GM23338 (cell line): ENCODE data around the gene DSCAML1. TPM values are rescaled to one million over a fixed set of nuclear protein-coding genes. Genes with fewer than 3 reads are reported as not detected.

Source experiments
- ATAC-seq: fragments of 200-7000 bp; cut with Tn5 transposase; 3 replicates; pipeline ENCODE4 v1.9.1; 2020
- DNase-seq: peaks from one replicate; pipeline ENCODE4 v3.0.0-alpha.2; 2015; ENCODE audit warnings: low spot score
- H2AFZ ChIP-seq: fragments of 200-600 bp; sonication (generic); 2 replicates; pipeline ENCODE4 v1.8.0; 2016; ENCODE audit warnings: antibody characterized with exemption, mild to moderate bottlenecking, moderate library complexity
- H3F3A ChIP-seq: fragments of 200-600 bp; sonication (generic); replicated peaks from 2 replicates; pipeline ENCODE4 v1.8.0; 2017; ENCODE audit warnings: antibody characterized with exemption, mixed run types, low read depth
- H3K27ac ChIP-seq: fragments of 200-600 bp; sonication (generic); 2 replicates; pipeline ENCODE4 v1.6.1; 2016; ENCODE audit warnings: low read depth
- H3K27me3 ChIP-seq: fragments of 200-600 bp; sonication (generic); 2 replicates; pipeline ENCODE4 v1.8.0; 2016; ENCODE audit warnings: mild to moderate bottlenecking, mixed run types, moderate library complexity; ENCODE audit not compliant: insufficient read depth
- H3K36me3 ChIP-seq: fragments of 200-600 bp; sonication (generic); 2 replicates; pipeline ENCODE4 v1.8.0; 2016; ENCODE audit warnings: mild to moderate bottlenecking; ENCODE audit not compliant: insufficient read depth
- H3K4me1 ChIP-seq: fragments of 200-600 bp; sonication (generic); 2 replicates; pipeline ENCODE4 v1.8.0; 2016; ENCODE audit warnings: mild to moderate bottlenecking, moderate library complexity; ENCODE audit not compliant: insufficient read depth
- H3K4me2 ChIP-seq: fragments of 200-600 bp; sonication (generic); 2 replicates; pipeline ENCODE4 v1.7.1; 2017; ENCODE audit warnings: mixed run types
- H3K4me3 ChIP-seq: fragments of 200-600 bp; sonication (generic); 2 replicates; pipeline ENCODE4 v1.6.1; 2016; ENCODE audit warnings: mixed run types
- H3K79me2 ChIP-seq: fragments of 200-600 bp; sonication (generic); replicated peaks from 2 replicates; pipeline ENCODE4 v1.8.0; 2017; ENCODE audit warnings: mild to moderate bottlenecking; ENCODE audit not compliant: insufficient read depth
- H3K9me2 ChIP-seq: fragments of 200-600 bp; sonication (generic); 2 replicates; pipeline ENCODE4 v1.8.0; 2017; ENCODE audit not compliant: insufficient read depth
- H4K20me1 ChIP-seq: fragments of 200-600 bp; sonication (generic); replicated peaks from 2 replicates; pipeline ENCODE4 v1.8.0; 2017; ENCODE audit warnings: mild to moderate bottlenecking; ENCODE audit not compliant: insufficient read depth
- H3K27ac Mint-ChIP-seq: 2 replicates; pipeline ENCODE4 v1.8.0; 2020; ENCODE audit warnings: inconsistent platforms, mild to moderate bottlenecking, moderate library complexity, mixed read lengths
- H3K27me3 Mint-ChIP-seq: 3 replicates; pipeline ENCODE4 v1.8.0; 2022; ENCODE audit warnings: low read depth, mild to moderate bottlenecking, moderate library complexity, mixed read lengths, inconsistent platforms; ENCODE audit not compliant: insufficient read depth, poor library complexity
- H3K36me3 Mint-ChIP-seq: 3 replicates; pipeline ENCODE4 v1.8.0; 2021; ENCODE audit warnings: low read depth, mild to moderate bottlenecking, inconsistent platforms, moderate library complexity, mixed read lengths
- H3K4me1 Mint-ChIP-seq: 3 replicates; pipeline ENCODE4 v1.8.0; 2020; ENCODE audit warnings: mild to moderate bottlenecking, inconsistent platforms, mixed read lengths
- H3K4me3 Mint-ChIP-seq: 3 replicates; pipeline ENCODE4 v1.8.0; 2021; ENCODE audit warnings: moderate library complexity, mild to moderate bottlenecking, inconsistent platforms, mixed read lengths
- H3K9me3 Mint-ChIP-seq: 3 replicates; pipeline ENCODE4 v1.8.0; 2020; ENCODE audit warnings: moderate library complexity, mild to moderate bottlenecking, inconsistent platforms, mixed read lengths
- CREB1 ChIP-seq: fragments of 250-450 bp; sonication (Bioruptor Pico); IDR thresholded peaks from 2 replicates; pipeline ENCODE4 v1.5.0; 2020; ENCODE audit warnings: low read depth, mild to moderate bottlenecking, moderate library complexity
- ETS1 ChIP-seq: IDR thresholded peaks from 2 replicates; pipeline ENCODE4 v1.6.1; 2016; ENCODE audit warnings: antibody characterized with exemption
- EZH2 ChIP-seq: fragments of 200-600 bp; sonication (generic); IDR thresholded peaks from one replicate; pipeline ENCODE4 v1.8.0; 2017; ENCODE audit warnings: antibody characterized with exemption, mild to moderate bottlenecking, low read depth; ENCODE audit not compliant: unreplicated experiment
- EZH2phosphoT487 ChIP-seq: fragments of 200-600 bp; sonication (generic); IDR thresholded peaks from one replicate; pipeline ENCODE4 v1.8.1; 2018; ENCODE audit warnings: antibody characterized with exemption; ENCODE audit not compliant: unreplicated experiment
- JUNB ChIP-seq: IDR thresholded peaks from one replicate; pipeline ENCODE4 v1.6.1; 2016; ENCODE audit warnings: antibody characterized with exemption; ENCODE audit not compliant: unreplicated experiment
- STAT1 ChIP-seq: IDR thresholded peaks from one replicate; pipeline ENCODE4 v1.6.1; 2016; ENCODE audit warnings: antibody characterized with exemption; ENCODE audit not compliant: unreplicated experiment
- ZNF114 ChIP-seq: fragments of 250-450 bp; sonication (Bioruptor Pico); IDR thresholded peaks from 2 replicates; pipeline ENCODE4 v1.5.0; 2020; ENCODE audit warnings: mild to moderate bottlenecking, moderate library complexity
- ZNF331 ChIP-seq: fragments of 250-450 bp; sonication (Bioruptor Pico); IDR thresholded peaks from 2 replicates; pipeline ENCODE4 v1.5.0; 2020; ENCODE audit warnings: low read depth, mild to moderate bottlenecking, moderate library complexity
- polyA plus RNA-seq: library from polyadenylated mRNA; unstranded; fragments of >200 nt; fragmentation: Nextera tagmentation; extraction: Ambion mirVana; gene quantifications from 2 replicates; pipeline ENCODE4 v1.2.1, GENCODE V29; 2016
- total RNA-seq: library from RNA; depleted of rRNA; stranded (reverse); fragments of >200 nt; shearing (Covaris generic); gene quantifications from 2 replicates; pipeline ENCODE4 v1.2.3, GENCODE V29; 2014
- TF ChIP-seq, protein P1 (sequence below): fragments of 250-450 bp; sonication (Bioruptor Pico); IDR thresholded peaks from 2 replicates; pipeline ENCODE4 v1.5.0; 2020; ENCODE audit warnings: mild to moderate bottlenecking, moderate library complexity

Gene DSCAML1
- total and polyA plus RNA-seq, 2 experiments from 2014 or later = 0.17 TPM; not detected in 1

DNA sequence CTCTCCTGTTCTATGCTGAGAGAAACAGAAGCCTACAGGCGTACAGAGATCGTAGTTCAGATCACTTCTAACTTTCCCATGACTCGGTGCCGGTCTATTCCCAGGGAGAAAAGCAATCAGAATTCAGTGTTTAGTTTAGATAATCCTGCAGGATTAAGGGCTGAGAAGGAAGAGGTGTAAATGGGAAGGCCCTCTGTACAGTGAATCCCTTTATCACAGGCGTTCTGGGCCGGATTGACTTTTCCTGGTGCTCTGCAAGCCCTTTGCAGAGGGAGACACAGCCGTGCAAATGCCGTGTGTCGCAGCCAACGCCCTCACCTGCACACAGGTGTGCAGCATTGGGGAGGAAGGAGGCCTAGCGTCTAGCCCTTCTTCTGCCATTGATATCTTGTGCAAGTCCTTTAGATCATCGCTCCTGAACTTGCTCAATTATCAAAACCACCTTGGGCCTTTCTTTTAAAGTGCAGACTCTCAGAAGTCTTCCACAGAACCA, 90.6 kb downstream of the DSCAML1 start:
- H3K36me3 Mint-ChIP-seq = no peaks in the 10 kb centered on the region
- DNase-seq = no peak
- Histone ChIP-seq H3K4me2 (no peak overlapping the region), H3K4me3 (no peak overlapping the region), H2AFZ (no peak overlapping the region), H3K27me3 (no peaks in the 10 kb centered on the region), H3K9me2 (no peaks in the 10 kb centered on the region), H3K4me1 (peaks cover 11% of the 10 kb centered on the region; the same call in 1 of the 2 replicates), H3K27ac (no peak overlapping the region), H4K20me1 (no peaks in the 10 kb centered on the region), H3K36me3 (no peaks in the 10 kb centered on the region), H3F3A (no peaks in the 10 kb centered on the region), H3K79me2 (no peaks in the 10 kb centered on the region)
- peaks cover 13% of the 10 kb centered on the region for H3K27me3 Mint-ChIP-seq
- peaks cover 36% of the 10 kb centered on the region for H3K4me1 Mint-ChIP-seq
- no peak for TF ChIP-seq EZH2
- TF ChIP-seq ZNF114 = no peak
- TF ChIP-seq ZNF331 (CRISPR knock-in tag) = no peak
- TF ChIP-seq, protein P1, sequence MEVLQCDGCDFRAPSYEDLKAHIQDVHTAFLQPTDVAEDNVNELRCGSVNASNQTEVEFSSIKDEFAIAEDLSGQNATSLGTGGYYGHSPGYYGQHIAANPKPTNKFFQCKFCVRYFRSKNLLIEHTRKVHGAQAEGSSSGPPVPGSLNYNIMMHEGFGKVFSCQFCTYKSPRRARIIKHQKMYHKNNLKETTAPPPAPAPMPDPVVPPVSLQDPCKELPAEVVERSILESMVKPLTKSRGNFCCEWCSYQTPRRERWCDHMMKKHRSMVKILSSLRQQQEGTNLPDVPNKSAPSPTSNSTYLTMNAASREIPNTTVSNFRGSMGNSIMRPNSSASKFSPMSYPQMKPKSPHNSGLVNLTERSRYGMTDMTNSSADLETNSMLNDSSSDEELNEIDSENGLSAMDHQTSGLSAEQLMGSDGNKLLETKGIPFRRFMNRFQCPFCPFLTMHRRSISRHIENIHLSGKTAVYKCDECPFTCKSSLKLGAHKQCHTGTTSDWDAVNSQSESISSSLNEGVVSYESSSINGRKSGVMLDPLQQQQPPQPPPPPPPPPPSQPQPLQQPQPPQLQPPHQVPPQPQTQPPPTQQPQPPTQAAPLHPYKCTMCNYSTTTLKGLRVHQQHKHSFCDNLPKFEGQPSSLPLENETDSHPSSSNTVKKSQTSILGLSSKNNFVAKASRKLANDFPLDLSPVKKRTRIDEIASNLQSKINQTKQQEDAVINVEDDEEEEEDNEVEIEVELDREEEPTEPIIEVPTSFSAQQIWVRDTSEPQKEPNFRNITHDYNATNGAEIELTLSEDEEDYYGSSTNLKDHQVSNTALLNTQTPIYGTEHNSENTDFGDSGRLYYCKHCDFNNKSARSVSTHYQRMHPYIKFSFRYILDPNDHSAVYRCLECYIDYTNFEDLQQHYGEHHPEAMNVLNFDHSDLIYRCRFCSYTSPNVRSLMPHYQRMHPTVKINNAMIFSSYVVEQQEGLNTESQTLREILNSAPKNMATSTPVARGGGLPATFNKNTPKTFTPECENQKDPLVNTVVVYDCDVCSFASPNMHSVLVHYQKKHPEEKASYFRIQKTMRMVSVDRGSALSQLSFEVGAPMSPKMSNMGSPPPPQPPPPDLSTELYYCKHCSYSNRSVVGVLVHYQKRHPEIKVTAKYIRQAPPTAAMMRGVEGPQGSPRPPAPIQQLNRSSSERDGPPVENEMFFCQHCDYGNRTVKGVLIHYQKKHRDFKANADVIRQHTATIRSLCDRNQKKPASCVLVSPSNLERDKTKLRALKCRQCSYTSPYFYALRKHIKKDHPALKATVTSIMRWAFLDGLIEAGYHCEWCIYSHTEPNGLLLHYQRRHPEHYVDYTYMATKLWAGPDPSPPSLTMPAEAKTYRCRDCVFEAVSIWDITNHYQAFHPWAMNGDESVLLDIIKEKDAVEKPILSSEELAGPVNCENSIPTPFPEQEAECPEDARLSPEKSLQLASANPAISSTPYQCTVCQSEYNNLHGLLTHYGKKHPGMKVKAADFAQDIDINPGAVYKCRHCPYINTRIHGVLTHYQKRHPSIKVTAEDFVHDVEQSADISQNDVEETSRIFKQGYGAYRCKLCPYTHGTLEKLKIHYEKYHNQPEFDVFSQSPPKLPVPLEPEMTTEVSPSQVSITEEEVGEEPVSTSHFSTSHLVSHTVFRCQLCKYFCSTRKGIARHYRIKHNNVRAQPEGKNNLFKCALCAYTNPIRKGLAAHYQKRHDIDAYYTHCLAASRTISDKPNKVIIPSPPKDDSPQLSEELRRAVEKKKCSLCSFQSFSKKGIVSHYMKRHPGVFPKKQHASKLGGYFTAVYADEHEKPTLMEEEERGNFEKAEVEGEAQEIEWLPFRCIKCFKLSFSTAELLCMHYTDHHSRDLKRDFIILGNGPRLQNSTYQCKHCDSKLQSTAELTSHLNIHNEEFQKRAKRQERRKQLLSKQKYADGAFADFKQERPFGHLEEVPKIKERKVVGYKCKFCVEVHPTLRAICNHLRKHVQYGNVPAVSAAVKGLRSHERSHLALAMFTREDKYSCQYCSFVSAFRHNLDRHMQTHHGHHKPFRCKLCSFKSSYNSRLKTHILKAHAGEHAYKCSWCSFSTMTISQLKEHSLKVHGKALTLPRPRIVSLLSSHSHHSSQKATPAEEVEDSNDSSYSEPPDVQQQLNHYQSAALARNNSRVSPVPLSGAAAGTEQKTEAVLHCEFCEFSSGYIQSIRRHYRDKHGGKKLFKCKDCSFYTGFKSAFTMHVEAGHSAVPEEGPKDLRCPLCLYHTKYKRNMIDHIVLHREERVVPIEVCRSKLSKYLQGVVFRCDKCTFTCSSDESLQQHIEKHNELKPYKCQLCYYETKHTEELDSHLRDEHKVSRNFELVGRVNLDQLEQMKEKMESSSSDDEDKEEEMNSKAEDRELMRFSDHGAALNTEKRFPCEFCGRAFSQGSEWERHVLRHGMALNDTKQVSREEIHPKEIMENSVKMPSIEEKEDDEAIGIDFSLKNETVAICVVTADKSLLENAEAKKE (CRISPR knock-in tag) = no peak
- no peak for TF ChIP-seq CREB1 (CRISPR knock-in tag)
- no peak for TF ChIP-seq ETS1
- TF ChIP-seq STAT1 = no peak
- TF ChIP-seq JUNB = no peak
- no peak for TF ChIP-seq EZH2phosphoT487
- no peak overlapping the region for H3K4me3 Mint-ChIP-seq
- no peaks in the 10 kb centered on the region for H3K9me3 Mint-ChIP-seq
- no peak for ATAC-seq
- no peak overlapping the region for H3K27ac Mint-ChIP-seq
